ENCODE data around the gene ARMC8.

The ARMC8 gene

GRCh38 chr3:138297059-138297607 lies 110.0 kb downstream of the ARMC8 start:
- TF ChIP-seq CSDC2 (CRISPR knock-in tag; IDR thresholded peaks at IDR 0.05) = no peak
- TF ChIP-seq ZNF565 (CRISPR knock-in tag; conservative IDR thresholded peaks at IDR 0.05; ENCODE audit: low read depth) = no peak
- no peak for TF ChIP-seq SNAI2 (CRISPR knock-in tag; IDR thresholded peaks at IDR 0.05)
- ATAC-seq = no peak

GRCh38 chr3:138297876-138298275 lies 110.8 kb downstream of the ARMC8 start:
- no peak for ATAC-seq

GRCh38 chr3:138300647-138301046 lies 113.5 kb downstream of the ARMC8 start:
- ATAC-seq = no peak
- TF ChIP-seq ARNTL (CRISPR knock-in tag; IDR thresholded peaks at IDR 0.05; ENCODE audit: borderline replicate concordance, low read depth) = no peak
- no peak for TF ChIP-seq PPARA (CRISPR knock-in tag; IDR thresholded peaks at IDR 0.05; ENCODE audit: borderline replicate concordance)
- no peak for TF ChIP-seq TSHZ2 (CRISPR knock-in tag; IDR thresholded peaks at IDR 0.05)
- TF ChIP-seq ZFP30 (CRISPR knock-in tag; IDR thresholded peaks at IDR 0.05) = no peak
- no peak for TF ChIP-seq ZNF70 (CRISPR knock-in tag; IDR thresholded peaks at IDR 0.05)
- TF ChIP-seq CSRNP3 (CRISPR knock-in tag; IDR thresholded peaks at IDR 0.05) = no peak
- TF ChIP-seq ESRRG (CRISPR knock-in tag; IDR thresholded peaks at IDR 0.05) = no peak
- no peak for TF ChIP-seq ZNF565 (CRISPR knock-in tag; conservative IDR thresholded peaks at IDR 0.05; ENCODE audit: low read depth)
- TF ChIP-seq ZC3H10 (CRISPR knock-in tag; IDR thresholded peaks at IDR 0.05) = no peak
- no peak for TF ChIP-seq GLIS3 (CRISPR knock-in tag; IDR thresholded peaks at IDR 0.05)
- TF ChIP-seq CSDC2 (CRISPR knock-in tag; IDR thresholded peaks at IDR 0.05) = no peak
- TF ChIP-seq RARB (CRISPR knock-in tag; IDR thresholded peaks at IDR 0.05) = no peak
- TF ChIP-seq ZFP3 (CRISPR knock-in tag; IDR thresholded peaks at IDR 0.05) = no peak
- TF ChIP-seq POU6F1 (CRISPR knock-in tag; IDR thresholded peaks at IDR 0.05; ENCODE audit: borderline replicate concordance, low read depth) = no peak
- TF ChIP-seq TCF4 (CRISPR knock-in tag; IDR thresholded peaks at IDR 0.05; ENCODE audit: borderline replicate concordance) = no peak
- TF ChIP-seq SNAI2 (CRISPR knock-in tag; IDR thresholded peaks at IDR 0.05) = no peak

More at GRCh38 chr3:138297876-138298275, 110.8 kb downstream of the ARMC8 start:
- TF ChIP-seq GLIS3 (CRISPR knock-in tag; IDR thresholded peaks at IDR 0.05) = no peak
- TF ChIP-seq ZFP3 (CRISPR knock-in tag; IDR thresholded peaks at IDR 0.05) = no peak
- no peak for TF ChIP-seq ZFP30 (CRISPR knock-in tag; IDR thresholded peaks at IDR 0.05)
- no peak for TF ChIP-seq PPARA (CRISPR knock-in tag; IDR thresholded peaks at IDR 0.05; ENCODE audit: borderline replicate concordance)
- no peak for TF ChIP-seq POU6F1 (CRISPR knock-in tag; IDR thresholded peaks at IDR 0.05; ENCODE audit: borderline replicate concordance, low read depth)
- TF ChIP-seq CREB5 (CRISPR knock-in tag; IDR thresholded peaks at IDR 0.05; ENCODE audit: low read depth) = no peak
- no peak for TF ChIP-seq TCF4 (CRISPR knock-in tag; IDR thresholded peaks at IDR 0.05; ENCODE audit: borderline replicate concordance)
- no peak for TF ChIP-seq ARNTL (CRISPR knock-in tag; IDR thresholded peaks at IDR 0.05; ENCODE audit: borderline replicate concordance, low read depth)
- no peak for TF ChIP-seq SNAI2 (CRISPR knock-in tag; IDR thresholded peaks at IDR 0.05)
- no peak for TF ChIP-seq BACH2 (CRISPR knock-in tag; IDR thresholded peaks at IDR 0.05; ENCODE audit: borderline replicate concordance)
- no peak for TF ChIP-seq ZNF70 (CRISPR knock-in tag; IDR thresholded peaks at IDR 0.05)
- no peak for TF ChIP-seq ZC3H10 (CRISPR knock-in tag; IDR thresholded peaks at IDR 0.05)
